Caco-2 (cell line): Measurements from ENCODE around the gene WWTR1. TPM values are rescaled to one million over a fixed set of nuclear protein-coding genes. Genes with fewer than 3 reads are reported as not detected.

ENCODE experiments used
- BruUV-seq: library from RNA; stranded (reverse); fragments of 400-500 nt; replicated peaks from 2 replicates; lab custom pipeline; 2021; lab: Mats Ljungman, UMichigan
- CTCF ChIA-PET: fragments of 300-600 bp; sonication (Branson Sonifier 250); formaldehyde crosslinking; loops from one replicate; lab custom pipeline; 2022; ENCODE audit warnings: antibody characterized with exemption; lab: Charles Lee
- POLR2A ChIA-PET: fragments of 300-600 bp; sonication (Branson Sonifier 250); formaldehyde crosslinking; loops from one replicate; lab custom pipeline; 2022; ENCODE audit warnings: antibody characterized with exemption; lab: Charles Lee
- DNase-seq, 2 experiments: peaks; one replicate each; pipeline versions ENCODE4 v3.0.0 to v3.0.0-alpha.2; 2020 to 2022
- H3K27me3 ChIP-seq: replicated peaks from 2 replicates; pipeline ENCODE4 v1.6.0; 2011; ENCODE audit warnings: low read length; ENCODE audit not compliant: control insufficient read depth, insufficient read depth
- H3K36me3 ChIP-seq: 2 replicates; pipeline ENCODE4 v1.5.1; 2011; ENCODE audit warnings: low read length; ENCODE audit not compliant: control insufficient read depth, insufficient read depth
- H3K4me1 ChIP-seq: fragments of 250-450 bp; sonication (Bioruptor Pico); 2 replicates; pipeline ENCODE4 v1.5.1; 2020; ENCODE audit warnings: mild to moderate bottlenecking
- H3K4me3 ChIP-seq: 2 replicates; pipeline ENCODE4 v1.5.1; 2011; ENCODE audit warnings: low read depth, mild to moderate bottlenecking, control low read depth, low read length
- H3K9me3 ChIP-seq: fragments of 250-450 bp; sonication (Bioruptor Pico); 2 replicates; pipeline ENCODE4 v1.5.1; 2020; ENCODE audit warnings: mild to moderate bottlenecking, moderate library complexity
- H3K27ac Mint-ChIP-seq: one replicate; pipeline ENCODE4 v1.8.0; 2022; ENCODE audit warnings: mixed read lengths; ENCODE audit not compliant: unreplicated experiment
- H3K27me3 Mint-ChIP-seq: one replicate; pipeline ENCODE4 v1.8.0; 2022; ENCODE audit warnings: mixed read lengths; ENCODE audit not compliant: insufficient read depth, unreplicated experiment
- H3K36me3 Mint-ChIP-seq: one replicate; pipeline ENCODE4 v1.8.0; 2022; ENCODE audit warnings: mild to moderate bottlenecking, mixed read lengths; ENCODE audit not compliant: insufficient read depth, unreplicated experiment
- H3K4me1 Mint-ChIP-seq: one replicate; pipeline ENCODE4 v1.8.0; 2022; ENCODE audit warnings: low read depth, mixed read lengths; ENCODE audit not compliant: unreplicated experiment
- H3K4me3 Mint-ChIP-seq: one replicate; pipeline ENCODE4 v1.8.0; 2022; ENCODE audit warnings: mild to moderate bottlenecking, moderate library complexity, mixed read lengths; ENCODE audit not compliant: unreplicated experiment
- H3K9me3 Mint-ChIP-seq: one replicate; pipeline ENCODE4 v1.8.0; 2022; ENCODE audit warnings: mixed read lengths; ENCODE audit not compliant: unreplicated experiment
- intact Hi-C: fragments of 100-400 bp; cut with micrococcal nuclease; formaldehyde crosslinking; loops from one replicate; pipeline ENCODE4 v1.10.0; 2022; ENCODE audit not compliant: unreplicated experiment
- total RNA-seq: library from RNA; stranded (reverse); gene quantifications from 2 replicates; pipeline ENCODE4 v1.2.3, GENCODE V29; 2022
- TF ChIP-seq, protein P1 (sequence below), 2 experiments: fragments of 200-600 bp in 1 of 2; IDR thresholded peaks; 1 replicate in 1 of 2; 2 replicates in 1 of 2; pipeline versions ENCODE4 v1.5.1 to v1.8.0; 2011 to 2022; ENCODE audit warnings: antibody characterized with exemption in 1 of 2, control low read depth in 1 of 2, inconsistent platforms in 1 of 2, low read depth in 1 of 2, low read length in 1 of 2, mild to moderate bottlenecking in 1 of 2, moderate library complexity in 1 of 2; ENCODE audit not compliant: insufficient read depth in 1 of 2, severe bottlenecking in 1 of 2, unreplicated experiment in 1 of 2

Gene WWTR1
- total RNA-seq, 1 experiment from 2014 or later: 16.2 TPM

DNA sequence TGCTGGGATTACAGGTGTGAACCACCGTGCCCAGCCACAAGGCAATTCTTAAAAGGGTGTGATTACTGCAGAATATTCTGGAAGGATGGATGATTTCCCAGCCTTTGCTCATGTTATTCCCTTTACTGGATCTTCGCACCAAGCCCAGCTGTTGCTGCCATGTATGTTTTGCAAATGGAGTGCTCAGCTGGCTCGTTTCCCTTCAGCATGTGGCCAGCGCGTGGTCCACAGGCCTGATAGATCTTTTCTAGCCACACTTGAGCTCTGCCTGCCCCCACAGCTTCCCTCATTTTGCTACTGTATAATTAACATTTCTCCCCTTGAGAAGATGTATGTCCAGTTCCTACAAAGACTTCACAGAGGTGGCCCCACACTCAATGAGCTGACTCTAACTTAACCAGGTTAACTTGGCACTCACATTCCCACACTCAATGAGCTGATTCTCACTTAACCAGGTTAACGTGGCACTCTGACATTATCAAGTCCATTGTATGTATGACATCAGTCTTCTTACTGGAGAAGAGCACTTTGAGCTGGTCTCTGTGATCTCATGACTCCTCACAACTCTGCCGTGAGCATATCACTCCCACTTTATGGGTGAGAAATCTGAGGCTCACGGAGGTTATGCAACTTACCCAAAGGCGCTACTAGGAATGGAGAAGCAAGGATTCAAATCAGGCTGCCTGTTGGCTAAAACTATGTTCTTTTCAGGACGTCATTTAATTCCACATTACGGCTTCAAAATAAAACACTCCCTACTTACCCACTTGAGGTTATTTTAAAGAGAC lies 134.1 kb downstream of the WWTR1 start:
- Mint-ChIP-seq H3K4me1 (no peaks in the 10 kb centered on the region), H3K36me3 (peaks cover 37% of the 10 kb centered on the region), H3K9me3 (no peaks in the 10 kb centered on the region), H3K4me3 (no peak overlapping the region), H3K27me3 (no peaks in the 10 kb centered on the region), H3K27ac (no peak overlapping the region)
- no peaks in the 10 kb centered on the region for H3K4me1 ChIP-seq
- intact Hi-C loops: no loop called here
- H3K4me3 ChIP-seq: no peak overlapping the region
- H3K27me3 ChIP-seq: no peaks in the 10 kb centered on the region
- H3K36me3 ChIP-seq: no peaks in the 10 kb centered on the region
- no peak for DNase-seq
- CTCF ChIA-PET: interaction anchor here (0.7 kb wide), 1 partner anchor 437 kb away, joined by 3 read pairs; no protein-coding TSS in a partner anchor
- TF ChIP-seq, protein P1, sequence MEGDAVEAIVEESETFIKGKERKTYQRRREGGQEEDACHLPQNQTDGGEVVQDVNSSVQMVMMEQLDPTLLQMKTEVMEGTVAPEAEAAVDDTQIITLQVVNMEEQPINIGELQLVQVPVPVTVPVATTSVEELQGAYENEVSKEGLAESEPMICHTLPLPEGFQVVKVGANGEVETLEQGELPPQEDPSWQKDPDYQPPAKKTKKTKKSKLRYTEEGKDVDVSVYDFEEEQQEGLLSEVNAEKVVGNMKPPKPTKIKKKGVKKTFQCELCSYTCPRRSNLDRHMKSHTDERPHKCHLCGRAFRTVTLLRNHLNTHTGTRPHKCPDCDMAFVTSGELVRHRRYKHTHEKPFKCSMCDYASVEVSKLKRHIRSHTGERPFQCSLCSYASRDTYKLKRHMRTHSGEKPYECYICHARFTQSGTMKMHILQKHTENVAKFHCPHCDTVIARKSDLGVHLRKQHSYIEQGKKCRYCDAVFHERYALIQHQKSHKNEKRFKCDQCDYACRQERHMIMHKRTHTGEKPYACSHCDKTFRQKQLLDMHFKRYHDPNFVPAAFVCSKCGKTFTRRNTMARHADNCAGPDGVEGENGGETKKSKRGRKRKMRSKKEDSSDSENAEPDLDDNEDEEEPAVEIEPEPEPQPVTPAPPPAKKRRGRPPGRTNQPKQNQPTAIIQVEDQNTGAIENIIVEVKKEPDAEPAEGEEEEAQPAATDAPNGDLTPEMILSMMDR (IDR thresholded peaks at IDR 0.05; ENCODE audit: insufficient read depth in 1 of 2, low read depth in 1 of 2, low read length in 1 of 2, severe bottlenecking in 1 of 2, unreplicated experiment in 1 of 2): no peak
- POLR2A ChIA-PET: no interaction called here
- no peaks in the 10 kb centered on the region for H3K9me3 ChIP-seq
- no TSS peak for BruUV-seq

DNA sequence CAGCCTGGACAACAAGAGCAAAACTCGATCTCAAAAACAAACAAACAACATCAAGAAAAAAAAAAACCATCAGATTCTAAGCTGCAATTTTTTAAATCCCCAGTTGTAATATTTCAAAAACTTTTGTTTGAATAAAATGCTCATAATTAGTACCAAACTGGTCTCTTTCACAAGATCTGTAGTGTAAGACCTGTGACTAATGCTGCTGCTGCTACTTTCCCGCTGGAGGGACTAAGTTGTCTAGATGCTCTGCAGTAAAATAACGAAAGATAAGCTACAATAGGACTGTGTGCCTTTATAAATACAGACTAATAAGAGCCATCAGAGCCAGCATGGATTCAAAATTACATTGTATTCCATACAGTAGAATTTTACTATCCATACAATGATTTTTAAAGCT lies 137.9 kb downstream of the WWTR1 start:
- TF ChIP-seq, protein P1 (IDR thresholded peaks at IDR 0.05; ENCODE audit: insufficient read depth in 1 of 2, low read depth in 1 of 2, low read length in 1 of 2, severe bottlenecking in 1 of 2, unreplicated experiment in 1 of 2): no peak
- Mint-ChIP-seq H3K9me3 (no peaks in the 10 kb centered on the region), H3K4me3 (no peak overlapping the region), H3K4me1 (no peaks in the 10 kb centered on the region), H3K27me3 (no peaks in the 10 kb centered on the region), H3K36me3 (peaks cover 21% of the 10 kb centered on the region), H3K27ac (no peak overlapping the region)
- intact Hi-C loops: no loop called here
- CTCF ChIA-PET: no interaction called here
- no peaks in the 10 kb centered on the region for H3K4me1 ChIP-seq
- POLR2A ChIA-PET: no interaction called here
- no peaks in the 10 kb centered on the region for H3K36me3 ChIP-seq
- no TSS peak for BruUV-seq
- H3K4me3 ChIP-seq: no peak overlapping the region
- no peaks in the 10 kb centered on the region for H3K9me3 ChIP-seq
- no peaks in the 10 kb centered on the region for H3K27me3 ChIP-seq
- DNase-seq: no peak

DNA sequence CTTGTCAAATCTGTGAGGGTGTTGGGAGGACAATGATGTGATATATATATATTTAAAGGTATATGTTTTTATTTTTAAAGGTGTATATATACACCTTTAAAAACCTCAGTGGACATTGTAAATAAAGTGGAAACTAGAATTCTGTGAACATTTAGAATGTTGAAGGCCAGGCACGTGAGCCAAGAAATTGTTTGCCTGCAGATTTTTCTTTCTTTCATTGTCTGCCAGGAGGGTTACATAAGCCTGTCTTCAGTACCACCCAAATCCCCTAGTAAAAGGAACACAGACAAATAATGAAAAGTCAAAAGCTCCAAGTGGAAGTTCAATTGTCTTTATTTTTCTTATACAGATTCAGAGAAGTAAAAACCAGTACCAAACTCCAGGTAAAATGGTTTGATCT lies 140.9 kb downstream of the WWTR1 start:
- BruUV-seq: no TSS peak
- Mint-ChIP-seq H3K36me3 (peaks cover 11% of the 10 kb centered on the region), H3K9me3 (no peaks in the 10 kb centered on the region), H3K27ac (no peak overlapping the region), H3K27me3 (no peaks in the 10 kb centered on the region), H3K4me3 (no peak overlapping the region), H3K4me1 (peaks cover 7% of the 10 kb centered on the region)
- Histone ChIP-seq H3K9me3 (no peaks in the 10 kb centered on the region), H3K27me3 (no peaks in the 10 kb centered on the region), H3K4me1 (no peaks in the 10 kb centered on the region), H3K36me3 (no peaks in the 10 kb centered on the region), H3K4me3 (no peak overlapping the region)
- ChIA-PET POLR2A (no interaction called here), CTCF (no interaction called here)
- TF ChIP-seq, protein P1 (IDR thresholded peaks at IDR 0.05; ENCODE audit: insufficient read depth in 1 of 2, low read depth in 1 of 2, low read length in 1 of 2, severe bottlenecking in 1 of 2, unreplicated experiment in 1 of 2): no peak
- intact Hi-C loops: no loop called here
- no peak for DNase-seq
